Measurements from ENCODE around the gene NES. TPM values are rescaled to one million over a fixed set of nuclear protein-coding genes. Genes with fewer than 3 reads are reported as not detected.

NES gene
- total and polyA plus RNA-seq, 2 of the 8 experiments (the other 6 are each of a cell fraction or from before 2014, with no cell fraction given) = 13.3 to 135 TPM

GRCh38 chr1:156673387-156674121, 3.7 kb downstream of the NES start (continued):
- TF ChIP-seq, protein P1, sequence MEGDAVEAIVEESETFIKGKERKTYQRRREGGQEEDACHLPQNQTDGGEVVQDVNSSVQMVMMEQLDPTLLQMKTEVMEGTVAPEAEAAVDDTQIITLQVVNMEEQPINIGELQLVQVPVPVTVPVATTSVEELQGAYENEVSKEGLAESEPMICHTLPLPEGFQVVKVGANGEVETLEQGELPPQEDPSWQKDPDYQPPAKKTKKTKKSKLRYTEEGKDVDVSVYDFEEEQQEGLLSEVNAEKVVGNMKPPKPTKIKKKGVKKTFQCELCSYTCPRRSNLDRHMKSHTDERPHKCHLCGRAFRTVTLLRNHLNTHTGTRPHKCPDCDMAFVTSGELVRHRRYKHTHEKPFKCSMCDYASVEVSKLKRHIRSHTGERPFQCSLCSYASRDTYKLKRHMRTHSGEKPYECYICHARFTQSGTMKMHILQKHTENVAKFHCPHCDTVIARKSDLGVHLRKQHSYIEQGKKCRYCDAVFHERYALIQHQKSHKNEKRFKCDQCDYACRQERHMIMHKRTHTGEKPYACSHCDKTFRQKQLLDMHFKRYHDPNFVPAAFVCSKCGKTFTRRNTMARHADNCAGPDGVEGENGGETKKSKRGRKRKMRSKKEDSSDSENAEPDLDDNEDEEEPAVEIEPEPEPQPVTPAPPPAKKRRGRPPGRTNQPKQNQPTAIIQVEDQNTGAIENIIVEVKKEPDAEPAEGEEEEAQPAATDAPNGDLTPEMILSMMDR (IDR thresholded peaks at IDR 0.05; ENCODE audit: control extremely low read depth in 1 of 3, insufficient read depth in 1 of 3, low read depth in 1 of 3, low read length in 3 of 3) = no peak
- TF ChIP-seq SP4 (IDR thresholded peaks at IDR 0.05; ENCODE audit: low read length) = no peak
- TF ChIP-seq POLR2A (IDR thresholded peaks at IDR 0.05; ENCODE audit: control extremely low read depth in 1 of 2, low read depth in 2 of 2, low read length in 2 of 2) = peak in 1 of 2 experiments; percentile 87; a peak in 2 of 3 replicates
- peak; percentile 90; the same call in 1 of the 2 replicates for TF ChIP-seq EGR1 (IDR thresholded peaks at IDR 0.05; ENCODE audit: borderline replicate concordance, low read depth, low read length)
- peak; percentile 78 for TF ChIP-seq SP1 (IDR thresholded peaks at IDR 0.05; ENCODE audit: low read depth, low read length)
- TF ChIP-seq GABPA (IDR thresholded peaks at IDR 0.05; ENCODE audit: borderline replicate concordance, insufficient read depth, low read length) = no peak
- no peak for TF ChIP-seq CBX5 (IDR thresholded peaks at IDR 0.05; ENCODE audit: low read depth, low read length)
- no peak for TF ChIP-seq RFX5 (IDR thresholded peaks at IDR 0.05; ENCODE audit: borderline replicate concordance, low read depth, low read length)
- TF ChIP-seq POLR2AphosphoS5 (IDR thresholded peaks at IDR 0.05; ENCODE audit: low read depth, low read length) = peak; percentile 94
- peak; percentile 99 for TF ChIP-seq JUN (IDR thresholded peaks at IDR 0.05; ENCODE audit: low read depth, low read length)
- peak; percentile 71 for TF ChIP-seq CREB1 (IDR thresholded peaks at IDR 0.05)
